A549 treated with RU486 at 1 μM for 4 hours (cell line): Measurements from ENCODE around the gene RRP7A. TPM values are rescaled to one million over a fixed set of nuclear protein-coding genes. Genes with fewer than 3 reads are reported as not detected.

ENCODE experiments used
- total RNA-seq: library from RNA; stranded (reverse); fragments of 200-300 nt; extraction: Qiagen RNA extraction; gene quantifications from 5 replicates; pipeline ENCODE4 v1.2.3, GENCODE V29; 2022; ENCODE audit warnings: low read depth

The RRP7A gene, protein sequence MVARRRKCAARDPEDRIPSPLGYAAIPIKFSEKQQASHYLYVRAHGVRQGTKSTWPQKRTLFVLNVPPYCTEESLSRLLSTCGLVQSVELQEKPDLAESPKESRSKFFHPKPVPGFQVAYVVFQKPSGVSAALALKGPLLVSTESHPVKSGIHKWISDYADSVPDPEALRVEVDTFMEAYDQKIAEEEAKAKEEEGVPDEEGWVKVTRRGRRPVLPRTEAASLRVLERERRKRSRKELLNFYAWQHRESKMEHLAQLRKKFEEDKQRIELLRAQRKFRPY
- total RNA-seq = 41.6 to 58.7 TPM (median 53.4 TPM) in 5 replicates

GRCh38 chr22:42519525-42520401, at the start of gene RRP7A:
RRP7A (minus strand) TSS chr22:42519796; CDS start chr22:42519786, 10 bp downstream.

DNA sequence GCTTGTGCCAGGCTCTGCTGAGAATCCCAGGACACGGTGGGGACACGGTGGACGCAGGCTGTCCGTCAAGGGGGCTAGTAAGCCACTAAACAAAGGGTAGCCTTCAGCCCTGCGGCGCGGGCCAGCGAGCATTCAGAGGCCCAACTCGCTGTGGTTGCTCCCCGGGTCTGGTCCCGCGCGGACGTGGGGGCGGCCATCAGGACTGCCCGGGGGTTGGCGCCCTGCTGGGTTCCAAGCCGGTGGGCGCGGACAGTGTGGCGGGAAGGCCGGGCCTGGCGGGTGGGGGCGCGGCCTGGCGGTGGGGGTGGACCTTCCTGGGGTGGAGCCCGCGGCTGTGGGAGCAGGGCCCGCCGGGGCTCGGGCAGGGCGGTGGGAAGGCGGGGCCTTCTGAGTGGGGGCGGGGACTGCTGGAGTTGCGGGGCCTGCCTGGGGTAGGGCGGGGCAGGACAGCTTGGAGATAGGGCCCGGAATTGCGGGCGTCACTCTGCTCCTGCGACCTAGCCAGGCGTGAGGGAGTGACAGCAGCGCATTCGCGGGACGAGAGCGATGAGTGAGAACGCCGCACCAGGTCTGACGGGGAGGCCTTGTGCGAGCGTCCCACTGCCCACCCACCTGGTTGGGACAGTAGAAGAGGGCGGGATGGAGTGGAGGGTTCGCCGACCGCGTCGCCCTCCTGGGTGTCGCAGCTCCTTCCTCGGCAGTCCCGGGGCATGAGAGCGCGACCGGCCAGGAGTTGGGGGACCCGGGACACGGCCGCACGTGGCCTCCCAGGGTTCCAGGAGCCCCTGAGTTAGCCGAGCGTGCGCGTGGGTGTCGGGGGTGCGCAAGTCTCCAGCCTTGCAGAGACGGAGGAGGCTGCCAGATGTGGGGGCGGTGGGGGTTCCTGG, 34.1 kb upstream of the RRP7A start, which contains the start of gene SERHL2:
Gene SERHL2 (plus strand): TSS at position 482 of the 887 bp plus-strand sequence. CDS start 65 bp downstream, at position 547.

Other genes with a start within 250 kb of the RRP7A start
- 13.6 to 15.1 TPM (median 14.7 TPM) in 5 replicates for gene TCF20, start 249.1 kb downstream of the RRP7A start, total RNA-seq
- not detected in 5 replicates for gene NFAM1, start 87.4 kb downstream of the RRP7A start, total RNA-seq
- 0.23 to 0.27 TPM (median 0.26 TPM) in 3 of 5 replicates, not detected in the others for gene SERHL2, start 34.2 kb upstream of the RRP7A start, total RNA-seq
- gene POLDIP3, start 95.1 kb upstream of the RRP7A start, total RNA-seq = 36.5 to 40.1 TPM (median 39.2 TPM) in 5 replicates
- gene ATP5MGL, start 120.8 kb upstream of the RRP7A start, total RNA-seq = not detected in 5 replicates
- 80.3 to 119 TPM (median 98.1 TPM) in 5 replicates for gene CYB5R3, start 129.6 kb upstream of the RRP7A start, total RNA-seq
- 11.8 to 16.0 TPM (median 14.4 TPM) in 5 replicates for gene A4GALT, start 201.1 kb upstream of the RRP7A start, total RNA-seq